HG02610 (cell line): ENCODE measurements around the gene IL11RA.

Source experiments
- ATAC-seq: cut with Tn5 transposase; IDR thresholded peaks from one replicate; pipeline ENCODE4 v1.9.1; 2021; ENCODE audit warnings: mild to moderate bottlenecking, moderate library complexity; ENCODE audit not compliant: unreplicated experiment

The IL11RA gene

GRCh38 chr9:34652602-34653000 lies 616 bp downstream of the IL11RA start:
- no peak for ATAC-seq

GRCh38 chr9:34653151-34654072 lies 1.4 kb downstream of the IL11RA start:
- ATAC-seq, result no peak

DNA sequence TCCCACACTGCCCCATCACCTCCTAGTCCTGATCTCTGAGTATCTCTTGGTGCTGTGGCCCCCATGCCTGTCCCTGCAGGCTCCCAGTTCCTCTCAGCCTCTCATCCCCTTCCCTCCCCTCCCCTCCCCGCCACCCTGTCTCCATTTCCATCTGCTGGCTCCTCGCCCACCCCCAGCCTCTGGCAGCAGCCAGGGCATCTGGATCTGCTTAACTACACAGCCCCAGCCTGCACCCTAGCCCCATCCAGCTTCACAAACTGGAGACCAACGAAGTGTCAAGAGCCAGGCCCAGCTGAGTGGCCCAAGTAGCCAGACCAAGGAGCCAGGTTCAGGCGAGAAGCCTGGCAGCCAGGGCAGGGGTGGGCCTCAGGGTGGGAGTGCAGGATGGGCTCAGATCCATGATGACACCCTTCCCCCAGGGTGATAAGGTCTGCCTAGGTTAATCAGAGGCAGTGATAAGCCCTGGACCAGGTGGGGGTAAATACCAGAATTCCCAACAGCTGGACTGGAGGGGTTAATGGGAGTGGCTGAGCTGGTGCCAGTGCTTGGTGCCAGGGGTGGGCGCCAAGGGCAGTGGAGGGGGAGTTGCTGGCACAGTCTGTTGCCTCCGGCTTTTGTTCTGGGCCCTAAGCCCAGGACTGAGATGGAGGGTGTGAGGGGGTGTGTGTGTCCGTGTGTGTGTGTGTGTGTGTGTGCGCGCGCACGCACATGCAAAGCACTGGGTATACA lies 2.5 kb downstream of the IL11RA start:
- no peak for ATAC-seq

- ATAC-seq, result no peak
Measured at GRCh38 chr9:34655394-34655793, 3.4 kb downstream of the IL11RA start.

DNA sequence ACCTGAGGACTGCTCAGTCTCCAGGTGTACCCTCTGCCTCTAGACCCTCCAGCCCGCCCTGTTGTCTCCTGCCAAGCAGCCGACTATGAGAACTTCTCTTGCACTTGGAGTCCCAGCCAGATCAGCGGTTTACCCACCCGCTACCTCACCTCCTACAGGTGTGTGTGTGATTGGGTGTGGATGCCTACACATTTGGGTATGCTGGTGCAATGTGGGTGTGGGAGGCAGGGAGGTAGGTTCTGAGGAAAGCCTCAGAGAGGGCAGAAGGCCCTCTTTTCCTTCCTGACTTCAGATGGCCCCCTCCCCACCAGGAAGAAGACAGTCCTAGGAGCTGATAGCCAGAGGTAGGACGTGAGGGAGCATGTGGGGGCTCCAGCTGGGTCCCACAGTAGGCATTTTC lies 5.0 kb downstream of the IL11RA start:
- no peak for ATAC-seq

GRCh38 chr9:34658461-34658860 lies 6.5 kb downstream of the IL11RA start:
- ATAC-seq, result no peak

DNA sequence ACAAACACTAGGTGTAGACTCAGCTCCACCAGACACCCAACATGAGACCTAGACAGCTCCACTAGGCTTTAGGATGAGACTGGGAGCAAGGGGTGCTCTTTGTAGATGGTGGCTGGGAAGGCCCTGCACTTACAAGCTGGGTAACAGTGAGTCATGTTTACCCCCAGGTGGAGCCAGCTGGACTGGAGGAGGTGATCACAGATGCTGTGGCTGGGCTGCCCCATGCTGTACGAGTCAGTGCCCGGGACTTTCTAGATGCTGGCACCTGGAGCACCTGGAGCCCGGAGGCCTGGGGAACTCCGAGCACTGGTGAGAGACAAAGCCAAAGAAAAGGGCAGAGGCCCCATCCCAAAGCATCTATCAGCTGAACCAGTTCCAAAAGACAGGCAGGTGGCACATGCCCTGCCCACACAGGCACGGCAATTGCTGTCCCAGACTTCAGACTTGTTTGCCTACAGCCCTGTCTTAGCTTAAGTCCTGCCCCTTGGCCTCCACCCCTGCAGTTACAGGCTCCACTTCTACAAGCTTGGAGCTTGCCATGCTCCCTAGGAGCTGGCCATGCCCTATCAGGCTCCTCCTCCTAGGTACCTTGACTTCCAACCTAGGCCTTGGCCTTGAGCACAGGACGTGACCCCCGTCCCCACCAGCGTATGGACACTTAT lies 7.7 kb downstream of the IL11RA start:
- ATAC-seq, result no peak

GRCh38 chr9:34662526-34663302 lies 10.7 kb downstream of the IL11RA start, which contains the start of gene CCL27:
CCL27 (minus strand) TSS chr9:34662657; CDS start chr9:34662633, 24 bp downstream.
- no peak for ATAC-seq

- ATAC-seq, result no peak
Measured at GRCh38 chr9:34663303-34663605, 11.3 kb downstream of the IL11RA start.

GRCh38 chr9:34664281-34665066 lies 12.5 kb downstream of the IL11RA start:
- peak; percentile 46 for ATAC-seq

DNA sequence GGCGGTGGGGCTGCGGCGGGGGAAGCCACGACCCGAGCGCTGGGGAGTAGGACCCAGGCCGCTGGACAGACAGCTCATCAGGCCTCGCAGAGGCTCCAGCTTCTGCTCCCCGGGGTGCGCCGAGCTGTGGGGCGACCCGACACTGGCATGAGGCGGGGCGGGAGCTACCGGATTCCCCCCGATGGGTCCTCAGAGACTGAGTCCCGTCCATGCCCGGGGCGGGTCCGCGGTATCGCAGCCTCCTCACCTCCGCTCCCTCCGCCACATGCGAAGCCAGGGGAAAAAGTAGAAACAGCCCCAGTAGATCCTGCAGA lies 13.0 kb downstream of the IL11RA start:
- peak; percentile 25 for ATAC-seq

DNA sequence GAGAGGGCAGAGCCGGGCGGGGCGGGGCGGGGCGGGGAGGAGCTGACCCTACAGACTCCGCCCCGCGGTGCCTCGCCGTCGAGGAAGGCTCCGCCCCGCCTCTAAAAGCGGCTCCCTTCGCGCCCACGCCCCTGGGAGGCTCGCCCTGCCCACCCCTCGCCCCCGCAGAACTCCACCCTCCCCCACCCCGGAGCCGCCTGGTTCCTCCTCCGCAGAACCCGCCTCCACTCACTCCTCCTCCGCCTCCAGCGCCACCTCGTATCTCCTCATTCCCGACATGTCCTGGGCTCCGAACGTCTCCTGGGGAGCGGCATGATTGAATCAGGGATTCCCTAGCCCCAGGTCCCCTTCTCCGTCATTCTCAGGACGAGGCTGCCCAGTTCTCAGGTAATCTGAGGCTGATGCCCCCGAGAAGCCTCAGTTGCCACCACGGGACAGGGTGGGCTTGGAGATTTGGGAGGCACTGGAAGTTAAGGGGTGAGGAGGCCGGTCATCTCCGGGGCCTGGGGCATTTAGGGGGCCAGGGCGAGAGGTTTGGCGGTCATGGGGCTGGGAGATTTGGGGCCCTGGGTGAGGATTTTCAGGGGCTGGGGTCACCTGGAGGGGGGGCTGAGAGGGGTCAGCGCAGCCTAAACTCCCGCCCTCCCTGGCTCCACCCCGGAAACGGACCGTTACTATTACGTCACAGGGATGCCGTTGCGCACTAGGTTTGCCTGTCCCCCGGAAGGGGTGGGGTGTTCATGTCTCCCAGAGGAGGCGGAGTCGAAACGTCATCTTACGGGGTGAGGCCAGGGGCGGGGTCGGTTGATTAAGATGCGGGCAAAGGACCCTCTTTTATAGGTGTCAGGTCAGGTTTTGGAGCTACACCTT lies 13.6 kb downstream of the IL11RA start:
- ATAC-seq, result peak; percentile 71

- no peak for ATAC-seq
Measured at GRCh38 chr9:34669809-34670562, 18.0 kb downstream of the IL11RA start.

GRCh38 chr9:34671307-34671706 lies 19.3 kb downstream of the IL11RA start:
- no peak for ATAC-seq

DNA sequence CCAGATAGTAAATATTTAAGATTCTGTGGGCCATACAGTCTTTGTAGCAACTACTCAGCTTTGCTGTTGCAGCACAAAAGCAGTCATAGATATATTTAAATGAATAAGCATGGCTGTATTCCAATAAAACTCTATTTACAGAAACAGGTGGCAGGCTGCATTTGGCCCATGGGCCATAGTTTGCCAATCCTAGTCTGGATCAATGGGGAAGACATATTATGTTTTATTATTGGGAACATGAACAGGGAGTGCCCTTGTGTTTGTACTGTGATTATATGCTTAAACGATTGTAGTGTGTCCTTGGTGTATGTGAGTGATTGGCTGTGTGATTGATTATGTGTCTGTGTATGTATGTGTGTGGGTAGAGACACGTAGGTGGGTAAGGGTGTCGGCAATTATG lies 22.5 kb downstream of the IL11RA start:
- no peak for ATAC-seq

DNA sequence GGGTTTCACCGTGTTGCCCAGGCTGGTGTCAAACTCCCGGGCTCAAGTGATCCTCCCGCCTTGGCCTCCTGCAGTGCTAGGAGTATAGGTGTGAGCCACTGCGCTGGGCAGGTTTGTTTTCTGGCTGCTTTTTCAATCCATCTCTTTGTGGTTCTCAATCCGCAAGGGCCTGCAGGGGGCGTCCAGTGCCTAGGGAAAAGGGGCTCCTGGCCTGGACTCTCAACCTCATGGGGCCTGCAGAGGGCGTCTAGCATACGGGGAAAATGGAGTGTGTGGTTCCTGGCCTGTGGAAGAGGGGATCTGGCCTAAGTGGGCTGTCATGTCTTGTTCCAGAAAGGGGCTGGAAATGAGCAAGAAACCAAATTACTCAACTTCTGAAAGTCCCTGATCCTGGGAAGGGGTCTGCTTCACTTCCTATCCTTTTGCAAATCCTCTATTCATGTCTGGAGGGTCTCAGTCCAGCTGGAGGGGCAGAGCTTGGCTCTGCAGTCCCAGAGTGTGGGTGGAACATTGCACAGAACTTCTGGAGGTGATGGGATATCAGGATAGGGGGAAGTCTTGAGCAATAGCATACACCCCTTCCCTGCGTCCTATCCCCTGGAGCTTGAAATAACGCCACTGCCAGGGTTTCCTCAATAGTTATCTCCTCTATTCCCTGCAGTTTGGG lies 23.2 kb downstream of the IL11RA start:
- ATAC-seq, result no peak

- no peak for ATAC-seq
Measured at GRCh38 chr9:34675869-34676268, 23.9 kb downstream of the IL11RA start.

DNA sequence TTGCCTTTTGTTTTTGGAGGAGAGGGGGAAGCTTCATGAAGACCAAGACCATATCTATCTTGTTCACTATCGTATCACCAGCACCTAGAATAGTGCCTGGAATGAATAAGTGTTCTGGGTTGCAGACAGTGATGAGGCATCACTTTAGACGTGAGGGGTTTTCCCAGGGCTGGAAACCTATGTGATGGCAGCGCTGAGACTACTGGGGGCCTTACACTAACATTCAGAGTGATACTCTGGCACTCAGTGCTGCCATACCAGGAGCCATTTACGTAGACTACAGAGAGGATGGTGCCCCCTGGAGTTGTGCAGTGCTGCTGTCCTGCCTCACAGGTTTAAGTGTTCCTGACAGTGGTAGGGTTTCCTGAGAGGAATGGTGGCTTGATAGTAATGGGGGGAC lies 32.2 kb downstream of the IL11RA start:
- ATAC-seq, result no peak
